ENCODE results near the gene PHEX. TPM values are rescaled to one million over a fixed set of nuclear protein-coding genes. Genes with fewer than 3 reads are reported as not detected.

The PHEX gene
- total RNA-seq, 1 donor: 1.4 TPM

GRCh38 chrX:22110729-22111494, 78.8 kb downstream of the PHEX start:
- no peaks in the 10 kb centered on the region for H3K79me2 ChIP-seq (ENCODE audit: insufficient read depth, low read length)
- no peak for TF ChIP-seq CTCF (IDR thresholded peaks at IDR 0.05; ENCODE audit: extremely low read depth, low read depth, low read length)
- no peak for DNase-seq (ENCODE audit: insufficient read length, low spot score, missing footprints)
- H3K4me3 ChIP-seq (ENCODE audit: insufficient read depth, low read length): no peak overlapping the region
- H2AFZ ChIP-seq (ENCODE audit: low read length): no peak overlapping the region
- H3K9me3 ChIP-seq (ENCODE audit: low read depth, low read length): no peaks in the 10 kb centered on the region
- no peaks in the 10 kb centered on the region for H3K27me3 ChIP-seq (ENCODE audit: insufficient read depth, low read length)
- H3K27ac ChIP-seq (ENCODE audit: low read depth, low read length): no peak overlapping the region
- H3K36me3 ChIP-seq (ENCODE audit: insufficient read depth, low read length): no peaks in the 10 kb centered on the region
- no peaks in the 10 kb centered on the region for H3K4me1 ChIP-seq (ENCODE audit: insufficient read depth, low read length)
- H3K4me2 ChIP-seq (ENCODE audit: insufficient read depth, low read length): no peak overlapping the region
- H4K20me1 ChIP-seq (ENCODE audit: insufficient read depth, low read length): no peaks in the 10 kb centered on the region

GRCh38 chrX:22116605-22117546, 84.8 kb downstream of the PHEX start:
- Histone ChIP-seq H3K27ac (ENCODE audit: low read depth, low read length) (no peak overlapping the region), H3K4me3 (ENCODE audit: insufficient read depth, low read length) (no peak overlapping the region), H2AFZ (ENCODE audit: low read length) (no peak overlapping the region), H3K27me3 (ENCODE audit: insufficient read depth, low read length) (no peaks in the 10 kb centered on the region), H3K79me2 (ENCODE audit: insufficient read depth, low read length) (no peaks in the 10 kb centered on the region), H3K4me1 (ENCODE audit: insufficient read depth, low read length) (no peaks in the 10 kb centered on the region), H3K36me3 (ENCODE audit: insufficient read depth, low read length) (no peaks in the 10 kb centered on the region), H3K4me2 (ENCODE audit: insufficient read depth, low read length) (no peak overlapping the region), H3K9me3 (ENCODE audit: low read depth, low read length) (no peaks in the 10 kb centered on the region), H4K20me1 (ENCODE audit: insufficient read depth, low read length) (no peaks in the 10 kb centered on the region)
- TF ChIP-seq CTCF (IDR thresholded peaks at IDR 0.05; ENCODE audit: extremely low read depth, low read depth, low read length): no peak
- DNase-seq (ENCODE audit: insufficient read length, low spot score, missing footprints): no peak

- H3K9me3 ChIP-seq (ENCODE audit: low read depth, low read length): no peaks in the 10 kb centered on the region
- TF ChIP-seq CTCF (IDR thresholded peaks at IDR 0.05; ENCODE audit: extremely low read depth, low read depth, low read length): no peak
- no peak overlapping the region for H3K27ac ChIP-seq (ENCODE audit: low read depth, low read length)
- no peak overlapping the region for H2AFZ ChIP-seq (ENCODE audit: low read length)
- no peaks in the 10 kb centered on the region for H3K36me3 ChIP-seq (ENCODE audit: insufficient read depth, low read length)
- H3K4me3 ChIP-seq (ENCODE audit: insufficient read depth, low read length): no peak overlapping the region
- no peaks in the 10 kb centered on the region for H3K27me3 ChIP-seq (ENCODE audit: insufficient read depth, low read length)
- H4K20me1 ChIP-seq (ENCODE audit: insufficient read depth, low read length): no peaks in the 10 kb centered on the region
- H3K4me1 ChIP-seq (ENCODE audit: insufficient read depth, low read length): no peaks in the 10 kb centered on the region
- no peak overlapping the region for H3K4me2 ChIP-seq (ENCODE audit: insufficient read depth, low read length)
- DNase-seq (ENCODE audit: insufficient read length, low spot score, missing footprints): no peak
- no peaks in the 10 kb centered on the region for H3K79me2 ChIP-seq (ENCODE audit: insufficient read depth, low read length)
Observed at GRCh38 chrX:22117633-22118032, 85.5 kb downstream of the PHEX start.
